Liver (tissue), 3 donors: ENCODE data around the gene CFDP1.

Experiments used
- CTCF ChIP-seq: fragments of 150-350 bp; IDR thresholded peaks from 2 replicates; pipeline ENCODE4 v1.5.1; 2017; ENCODE audit warnings: improper control_type of control experiment, low read depth, low read length; ENCODE audit not compliant: missing input control
- GABPA ChIP-seq, 2 donors: IDR thresholded peaks in 1 of 2; conservative IDR thresholded peaks in 1 of 2; 2 replicates each; pipeline ENCODE4 v1.6.1; 2016; ENCODE audit warnings: antibody characterized with exemption in 2 of 2, mild to moderate bottlenecking in 1 of 2, moderate library complexity in 1 of 2
- RXRA ChIP-seq, 2 donors: IDR thresholded peaks; 2 replicates each; pipeline ENCODE4 v1.6.1; 2017 to 2018; ENCODE audit warnings: antibody characterized with exemption in 2 of 2, mild to moderate bottlenecking in 1 of 2
- donor health status: healthy.
- donor health status: healthy.

GRCh38 chr16:75307506-75307905, 125.8 kb downstream of the CFDP1 start:
- no peak for TF ChIP-seq RXRA (IDR thresholded peaks at IDR 0.05)
- no peak for TF ChIP-seq GABPA (IDR thresholded peaks at IDR 0.05 in 1 of 2, conservative IDR thresholded peaks at IDR 0.05 in 1 of 2)
- TF ChIP-seq CTCF, result no peak
